IPS DF 4.7 (cell line): ENCODE measurements around the gene DYNLT3.

Experiments
- DNase-seq: peaks from one replicate; pipeline ENCODE4 v3.0.0-alpha.2; 2013; ENCODE audit warnings: low spot score; ENCODE audit errors: extremely low read depth

DYNLT3 gene

GRCh38 chrX:37844622-37845021, 2.7 kb downstream of the DYNLT3 start:
- DNase-seq: no peak

GRCh38 chrX:37840931-37841330, 6.4 kb downstream of the DYNLT3 start:
- DNase-seq: no peak

GRCh38 chrX:37834937-37835336, 12.4 kb downstream of the DYNLT3 start:
- DNase-seq: no peak

- no peak for DNase-seq
Measured at GRCh38 chrX:37830371-37830770, 17.0 kb downstream of the DYNLT3 start.

GRCh38 chrX:37829721-37830120, 17.6 kb downstream of the DYNLT3 start:
- DNase-seq: no peak

- DNase-seq: no peak
Measured at GRCh38 chrX:37825215-37825842, 22.0 kb downstream of the DYNLT3 start.

- DNase-seq: no peak
Measured at GRCh38 chrX:37824491-37825214, 22.7 kb downstream of the DYNLT3 start.

GRCh38 chrX:37820646-37821045, 26.7 kb downstream of the DYNLT3 start:
- no peak for DNase-seq

GRCh38 chrX:37818031-37818430, 29.3 kb downstream of the DYNLT3 start:
- DNase-seq: no peak

GRCh38 chrX:37817579-37817978, 29.8 kb downstream of the DYNLT3 start:
- no peak for DNase-seq

GRCh38 chrX:37817176-37817575, 30.2 kb downstream of the DYNLT3 start:
- DNase-seq: no peak

- no peak for DNase-seq
Measured at GRCh38 chrX:37816766-37817165, 30.6 kb downstream of the DYNLT3 start.

- DNase-seq: no peak
Measured at GRCh38 chrX:37815366-37815765, 32.0 kb downstream of the DYNLT3 start.

- DNase-seq: no peak
Measured at GRCh38 chrX:37813570-37813969, 33.8 kb downstream of the DYNLT3 start.

GRCh38 chrX:37812110-37812509, 35.3 kb downstream of the DYNLT3 start:
- DNase-seq: no peak

GRCh38 chrX:37809970-37810369, 37.4 kb downstream of the DYNLT3 start:
- DNase-seq: no peak

GRCh38 chrX:37803057-37803456, 44.3 kb downstream of the DYNLT3 start:
- DNase-seq: no peak

- DNase-seq: no peak
Measured at GRCh38 chrX:37802028-37802427, 45.3 kb downstream of the DYNLT3 start.

- DNase-seq: no peak
Measured at GRCh38 chrX:37800717-37801116, 46.7 kb downstream of the DYNLT3 start.

GRCh38 chrX:37799936-37800335, 47.4 kb downstream of the DYNLT3 start:
- no peak for DNase-seq

- no peak for DNase-seq
Measured at GRCh38 chrX:37796805-37797204, 50.6 kb downstream of the DYNLT3 start.

- DNase-seq: no peak
Measured at GRCh38 chrX:37796310-37796709, 51.1 kb downstream of the DYNLT3 start.
